PFSK-1 (cell line): ENCODE results near the gene FAM163B.

Experiments used
- FOXP2 ChIP-seq: optimal IDR thresholded peaks from 2 replicates; pipeline ENCODE3; 2011; ENCODE audit warnings: borderline replicate concordance, control low read depth, inconsistent platforms; ENCODE audit not compliant: insufficient read depth; ENCODE audit errors: extremely low read length, extremely low read depth
- POLR2AphosphoS5 ChIP-seq: IDR thresholded peaks from 2 replicates; pipeline ENCODE4 v1.6.1; 2012; ENCODE audit warnings: low read depth, mild to moderate bottlenecking, control low read depth, low read length, moderate library complexity
- SIN3A ChIP-seq: IDR thresholded peaks from 2 replicates; pipeline ENCODE4 v1.6.1; 2012; ENCODE audit warnings: mild to moderate bottlenecking, low read length, moderate library complexity, borderline replicate concordance; ENCODE audit not compliant: insufficient read depth
- TAF1 ChIP-seq: IDR thresholded peaks from 2 replicates; pipeline ENCODE4 v1.6.1; 2012; ENCODE audit warnings: low read length, control low read depth, borderline replicate concordance; ENCODE audit not compliant: insufficient read depth
- TF ChIP-seq, protein P1 (sequence below), 2 experiments: IDR thresholded peaks; 2 replicates each; pipeline versions ENCODE4 v1.6.1 to v1.8.0; 2011 to 2012; ENCODE audit warnings: low read depth in 2 of 2, low read length in 2 of 2, control low read depth in 1 of 2, inconsistent platforms in 1 of 2, mild to moderate bottlenecking in 1 of 2, moderate library complexity in 1 of 2; ENCODE audit not compliant: insufficient read depth in 1 of 2

DNA sequence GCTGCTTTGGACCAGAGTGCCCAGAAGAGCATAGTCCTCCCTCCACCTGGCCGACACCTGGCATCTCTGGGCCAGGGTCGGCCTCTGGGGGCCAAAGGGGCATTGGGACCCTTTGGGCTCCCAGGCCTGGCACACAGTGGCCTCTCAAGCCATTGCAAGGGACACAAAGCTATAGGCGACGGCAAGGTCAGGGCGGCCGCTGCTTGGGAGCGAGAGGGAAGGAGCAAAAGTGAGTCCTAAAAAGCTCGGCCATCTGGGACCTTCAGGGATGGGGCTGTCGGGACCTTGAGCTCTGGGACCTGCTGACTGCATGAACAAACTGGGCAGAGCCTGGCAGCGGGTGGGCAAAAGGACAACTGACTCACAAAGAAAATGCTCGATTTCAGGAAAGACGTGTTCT, 40.8 kb upstream of the FAM163B start:
- TF ChIP-seq TAF1 (no peak), POLR2AphosphoS5 (no peak), SIN3A (no peak), FOXP2 (no peak)
- TF ChIP-seq, protein P1, sequence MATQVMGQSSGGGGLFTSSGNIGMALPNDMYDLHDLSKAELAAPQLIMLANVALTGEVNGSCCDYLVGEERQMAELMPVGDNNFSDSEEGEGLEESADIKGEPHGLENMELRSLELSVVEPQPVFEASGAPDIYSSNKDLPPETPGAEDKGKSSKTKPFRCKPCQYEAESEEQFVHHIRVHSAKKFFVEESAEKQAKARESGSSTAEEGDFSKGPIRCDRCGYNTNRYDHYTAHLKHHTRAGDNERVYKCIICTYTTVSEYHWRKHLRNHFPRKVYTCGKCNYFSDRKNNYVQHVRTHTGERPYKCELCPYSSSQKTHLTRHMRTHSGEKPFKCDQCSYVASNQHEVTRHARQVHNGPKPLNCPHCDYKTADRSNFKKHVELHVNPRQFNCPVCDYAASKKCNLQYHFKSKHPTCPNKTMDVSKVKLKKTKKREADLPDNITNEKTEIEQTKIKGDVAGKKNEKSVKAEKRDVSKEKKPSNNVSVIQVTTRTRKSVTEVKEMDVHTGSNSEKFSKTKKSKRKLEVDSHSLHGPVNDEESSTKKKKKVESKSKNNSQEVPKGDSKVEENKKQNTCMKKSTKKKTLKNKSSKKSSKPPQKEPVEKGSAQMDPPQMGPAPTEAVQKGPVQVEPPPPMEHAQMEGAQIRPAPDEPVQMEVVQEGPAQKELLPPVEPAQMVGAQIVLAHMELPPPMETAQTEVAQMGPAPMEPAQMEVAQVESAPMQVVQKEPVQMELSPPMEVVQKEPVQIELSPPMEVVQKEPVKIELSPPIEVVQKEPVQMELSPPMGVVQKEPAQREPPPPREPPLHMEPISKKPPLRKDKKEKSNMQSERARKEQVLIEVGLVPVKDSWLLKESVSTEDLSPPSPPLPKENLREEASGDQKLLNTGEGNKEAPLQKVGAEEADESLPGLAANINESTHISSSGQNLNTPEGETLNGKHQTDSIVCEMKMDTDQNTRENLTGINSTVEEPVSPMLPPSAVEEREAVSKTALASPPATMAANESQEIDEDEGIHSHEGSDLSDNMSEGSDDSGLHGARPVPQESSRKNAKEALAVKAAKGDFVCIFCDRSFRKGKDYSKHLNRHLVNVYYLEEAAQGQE (IDR thresholded peaks at IDR 0.05; ENCODE audit: insufficient read depth in 1 of 2, low read depth in 2 of 2, low read length in 2 of 2): no peak
